ENCODE measurements around the gene MRPL39.

DNA sequence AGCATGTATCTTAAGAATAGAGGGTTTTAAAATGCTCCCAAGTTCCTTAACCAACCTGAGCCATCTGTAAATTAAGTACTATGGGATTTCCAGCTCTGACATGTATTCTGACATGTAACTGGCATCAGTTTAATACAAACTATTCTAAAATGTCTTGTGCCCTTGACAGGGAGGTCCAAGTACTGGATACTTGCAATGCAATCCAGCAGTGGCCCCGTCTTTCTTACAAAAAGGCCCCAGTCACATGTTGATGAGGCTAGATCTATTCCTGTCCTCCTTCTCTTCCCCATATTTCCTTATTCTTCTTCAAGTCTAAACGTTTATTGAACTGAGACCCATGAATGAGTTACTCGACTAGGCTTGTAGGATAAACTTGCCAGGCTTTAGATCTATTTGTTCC lies 46.4 kb downstream of the MRPL39 start:
- TF ChIP-seq, protein P1, sequence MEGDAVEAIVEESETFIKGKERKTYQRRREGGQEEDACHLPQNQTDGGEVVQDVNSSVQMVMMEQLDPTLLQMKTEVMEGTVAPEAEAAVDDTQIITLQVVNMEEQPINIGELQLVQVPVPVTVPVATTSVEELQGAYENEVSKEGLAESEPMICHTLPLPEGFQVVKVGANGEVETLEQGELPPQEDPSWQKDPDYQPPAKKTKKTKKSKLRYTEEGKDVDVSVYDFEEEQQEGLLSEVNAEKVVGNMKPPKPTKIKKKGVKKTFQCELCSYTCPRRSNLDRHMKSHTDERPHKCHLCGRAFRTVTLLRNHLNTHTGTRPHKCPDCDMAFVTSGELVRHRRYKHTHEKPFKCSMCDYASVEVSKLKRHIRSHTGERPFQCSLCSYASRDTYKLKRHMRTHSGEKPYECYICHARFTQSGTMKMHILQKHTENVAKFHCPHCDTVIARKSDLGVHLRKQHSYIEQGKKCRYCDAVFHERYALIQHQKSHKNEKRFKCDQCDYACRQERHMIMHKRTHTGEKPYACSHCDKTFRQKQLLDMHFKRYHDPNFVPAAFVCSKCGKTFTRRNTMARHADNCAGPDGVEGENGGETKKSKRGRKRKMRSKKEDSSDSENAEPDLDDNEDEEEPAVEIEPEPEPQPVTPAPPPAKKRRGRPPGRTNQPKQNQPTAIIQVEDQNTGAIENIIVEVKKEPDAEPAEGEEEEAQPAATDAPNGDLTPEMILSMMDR (IDR thresholded peaks at IDR 0.05), result no peak
- TF ChIP-seq POLR2A (IDR thresholded peaks at IDR 0.05), result no peak
